HepG2 (cell line): ENCODE results near the gene CUL9. TPM values are rescaled to one million over a fixed set of nuclear protein-coding genes. Genes with fewer than 3 reads are reported as not detected.
A peak's percentile ranks its signal among the peaks of the same experiment; 100 is the strongest.

ENCODE experiments used
- ATAC-seq: fragments of 200-7000 bp; cut with Tn5 transposase; 3 replicates; pipeline ENCODE4 v1.9.1; 2020; ENCODE audit warnings: mild to moderate bottlenecking, moderate library complexity
- BruUV-seq: library from RNA; stranded (reverse); fragments of 400-500 nt; replicated peaks from 2 replicates; lab custom pipeline; 2021; lab: Mats Ljungman, UMichigan
- CTCF ChIA-PET: fragments of 300-600 bp; formaldehyde crosslinking; extraction: SDS; loops from one replicate; lab custom pipeline; 2021; ENCODE audit warnings: low total read pairs, inconsistent platforms, low intra/inter-chr PET ratio; lab: Yijun Ruan, JAX
- POLR2A ChIA-PET: fragments of 350-600 bp; sonication (Branson Sonifier 250); formaldehyde crosslinking; loops from one replicate; lab custom pipeline; 2020; ENCODE audit warnings: antibody characterized with exemption, inconsistent platforms; lab: Yijun Ruan, JAX
- DNase-seq: peaks from one replicate; pipeline ENCODE4 v3.0.0-alpha.2; 2015; ENCODE audit warnings: low spot score
- FAIRE-seq: peaks from 3 replicates; lab custom pipeline; 2011; peaks lifted over from hg19 to GRCh38; lab: Jason Lieb, UNC
- H2AFZ ChIP-seq: one replicate; pipeline ENCODE4 v1.6.1; 2011; ENCODE audit warnings: low read length, inconsistent platforms
- H3K27ac ChIP-seq: fragments of 300-600 bp; 3 replicates; pipeline ENCODE4 v1.8.0; 2011; ENCODE audit warnings: mixed run types, mild to moderate bottlenecking, mixed read lengths, low read length, inconsistent platforms; ENCODE audit not compliant: insufficient read depth; ENCODE audit errors: extremely low read length
- H3K27me3 ChIP-seq, 2 experiments: fragments of 200-600 bp in 1 of 2; 2 replicates in 1 of 2; 3 replicates in 1 of 2; pipeline versions ENCODE4 v1.6.0 to v1.8.0; 2011; ENCODE audit warnings: low read length in 2 of 2, mild to moderate bottlenecking in 2 of 2, moderate library complexity in 2 of 2, inconsistent platforms in 1 of 2; ENCODE audit not compliant: insufficient read depth in 2 of 2, control insufficient read depth in 1 of 2
- H3K36me3 ChIP-seq, 2 experiments: fragments of 200-600 bp in 1 of 2; replicated peaks in 1 of 2; 2 replicates in 1 of 2; 3 replicates in 1 of 2; pipeline versions ENCODE4 v1.5.1 to v1.8.0; 2011; ENCODE audit warnings: low read length in 2 of 2, inconsistent platforms in 1 of 2; ENCODE audit not compliant: insufficient read depth in 2 of 2, control insufficient read depth in 1 of 2
- H3K4me1 ChIP-seq: 2 replicates; pipeline ENCODE4 v1.5.1; 2012; ENCODE audit warnings: low read length, inconsistent platforms; ENCODE audit not compliant: insufficient read depth
- H3K4me2 ChIP-seq: 2 replicates; pipeline ENCODE4 v1.6.0; 2011; ENCODE audit warnings: low read depth, low read length, inconsistent platforms
- H3K4me3 ChIP-seq, 3 experiments: fragments of 200-600 bp in 1 of 3; sonication (generic), shearing (Covaris generic) in 1 of 3; replicated peaks in 1 of 3; 2 replicates each; pipeline ENCODE4 v1.5.1; 2011 to 2016; ENCODE audit warnings: low read length in 3 of 3, inconsistent platforms in 2 of 3, low read depth in 2 of 3, mild to moderate bottlenecking in 2 of 3, control low read depth in 1 of 3, mixed read lengths in 1 of 3; ENCODE audit not compliant: insufficient read depth in 1 of 3
- H3K79me2 ChIP-seq: one replicate; pipeline ENCODE4 v1.6.1; 2011; ENCODE audit warnings: low read length, inconsistent platforms; ENCODE audit not compliant: insufficient read depth
- H3K9ac ChIP-seq: 2 replicates; pipeline ENCODE4 v1.6.0; 2011; ENCODE audit warnings: mild to moderate bottlenecking, low read depth, low read length, inconsistent platforms; ENCODE audit not compliant: insufficient read depth
- H3K9me3 ChIP-seq: 2 replicates; pipeline ENCODE4 v1.5.1; 2012; ENCODE audit warnings: mild to moderate bottlenecking, low read length
- H4K20me1 ChIP-seq: 2 replicates; pipeline ENCODE4 v1.6.0; 2011; ENCODE audit warnings: inconsistent platforms, mild to moderate bottlenecking, low read length, moderate library complexity; ENCODE audit not compliant: insufficient read depth
- HNRNPL ChIP-seq: fragments of 200-400 bp; formaldehyde crosslinking; IDR thresholded peaks from 2 replicates; pipeline ENCODE4 v1.6.1; 2017; ENCODE audit warnings: mild to moderate bottlenecking, low read depth, low read length
- NCOA2 ChIP-seq: sonication (generic); formaldehyde crosslinking; IDR thresholded peaks from 2 replicates; pipeline ENCODE4 v1.8.0; 2022; ENCODE audit warnings: inconsistent platforms
- POLR2AphosphoS2 ChIP-seq: IDR thresholded peaks from 2 replicates; pipeline ENCODE4 v1.6.1; 2011; ENCODE audit warnings: low read depth, low read length, improper control_type of control experiment
- SIN3A ChIP-seq: IDR thresholded peaks from 2 replicates; pipeline ENCODE4 v1.6.1; 2011; ENCODE audit warnings: low read depth, mild to moderate bottlenecking, control low read depth, low read length, borderline replicate concordance
- ZC3H4 ChIP-seq: sonication (generic); formaldehyde crosslinking; IDR thresholded peaks from 2 replicates; pipeline ENCODE4 v1.4.0; 2020; ENCODE audit warnings: missing genetic modification reagents, borderline replicate concordance
- ZNF20 ChIP-seq: sonication (generic); formaldehyde crosslinking; IDR thresholded peaks from 2 replicates; pipeline ENCODE4 v1.4.0; 2020; ENCODE audit warnings: mild to moderate bottlenecking, moderate library complexity, missing genetic modification reagents
- ZSCAN9 ChIP-seq: IDR thresholded peaks from 2 replicates; pipeline ENCODE4 v1.6.1; 2016; ENCODE audit warnings: borderline replicate concordance
- WGBS: methylation state at CpG from one replicate; pipeline ENCODE4 v1.1.6; 2017; ENCODE audit warnings: low lambda C conversion rate; 5-methylcytosine and 5-hydroxymethylcytosine counted together
- in situ Hi-C: cut with HindIII; loops from 2 replicates; pipeline ENCODE4 v1.10.0; 2017; ENCODE audit warnings: low pct_unique_long_range_greater_than_20kb; ENCODE audit not compliant: extremely low pct_ligation_motif_present
- intact Hi-C: fragments of 100-400 bp; cut with micrococcal nuclease; formaldehyde crosslinking; loops from one replicate; pipeline ENCODE4 v1.10.0; 2022; ENCODE audit not compliant: unreplicated experiment
- polyA plus RNA-seq, 8 experiments: library from polyadenylated mRNA; depleted of rRNA in 3 of 8; stranded (reverse) in 7 of 8; unstranded in 1 of 8; fragments of >200 nt; fragmentation: Illumina TruSeq in 4 of 8; extraction: Trizol in 4 of 8; gene quantifications; 2 replicates each; pipeline versions ENCODE4 v1.2.1 to v1.2.3, GENCODE V29; 2011 to 2016; ENCODE audit warnings: low read depth in 4 of 8, missing spikeins in 1 of 8, mixed read lengths in 1 of 8; ENCODE audit not compliant: insufficient read depth in 1 of 8
- total RNA-seq, 5 experiments: library from RNA; depleted of rRNA; stranded (reverse); fragments of >200 nt; fragmentation: Illumina TruSeq; extraction: Trizol; gene quantifications; 2 replicates each; pipeline ENCODE4 v1.2.3, GENCODE V29; 2016; ENCODE audit warnings: low read depth in 1 of 5
- TF ChIP-seq, protein P1 (sequence below): fragments of 450-650 bp; IDR thresholded peaks from 2 replicates; pipeline ENCODE4 v1.6.1; 2016
- TF ChIP-seq, protein P2 (sequence below): sonication (generic); formaldehyde crosslinking; IDR thresholded peaks from 2 replicates; pipeline ENCODE4 v1.4.0; 2020; ENCODE audit warnings: missing genetic modification reagents, mild to moderate bottlenecking, borderline replicate concordance

Gene CUL9
- total and polyA plus RNA-seq, 2 of the 13 experiments (the other 11 are each of a cell fraction or from before 2014, with no cell fraction given), result 11.4 to 13.7 TPM

DNA sequence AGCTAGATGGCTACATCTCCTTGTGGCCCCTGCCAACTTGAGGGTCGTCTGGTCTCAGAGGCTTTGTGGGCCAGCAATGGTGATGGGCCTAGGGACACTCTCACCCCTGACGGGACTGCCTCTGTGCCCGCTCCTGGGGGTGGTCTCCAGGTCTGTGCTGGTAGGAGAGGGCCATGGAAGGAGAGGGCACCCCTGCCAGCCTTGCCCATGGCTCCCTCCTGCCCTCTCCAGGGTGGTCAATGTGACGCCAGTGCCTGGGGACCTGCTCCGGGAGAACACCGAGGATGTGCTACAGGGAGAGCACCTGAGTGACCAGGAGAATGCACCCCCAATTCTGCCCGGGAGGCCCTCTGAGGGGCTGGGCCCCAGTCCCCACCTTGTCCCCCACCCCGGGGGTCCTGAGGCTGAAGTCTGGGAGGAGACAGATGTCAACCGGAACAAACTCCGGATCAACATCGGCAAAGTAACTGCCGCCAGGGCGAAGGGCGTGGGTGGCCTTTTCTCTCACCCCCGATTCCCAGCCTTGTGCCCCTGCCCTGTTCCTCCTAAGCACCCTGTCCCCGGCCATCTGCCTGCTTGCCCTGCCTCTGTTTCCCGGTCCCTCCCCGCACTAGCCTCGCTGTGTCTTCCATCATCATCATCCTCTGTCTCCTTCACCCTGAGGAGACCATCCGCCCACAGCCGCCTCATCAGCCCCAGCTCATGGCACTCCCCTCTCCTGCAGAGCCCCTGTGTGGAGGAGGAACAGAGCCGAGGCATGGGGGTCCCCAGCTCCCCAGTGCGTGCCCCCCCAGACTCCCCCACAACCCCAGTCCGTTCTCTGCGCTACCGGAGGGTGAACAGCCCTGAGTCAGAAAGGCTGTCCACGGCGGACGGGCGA lies 77.1 kb downstream of the CUL9 start:
- no peaks in the 10 kb centered on the region for H3K9me3 ChIP-seq
- H3K36me3 ChIP-seq, result no peaks in the 10 kb centered on the region
- peaks cover 7 to 39% of the 10 kb centered on the region in 2 experiments for H3K27me3 ChIP-seq
- no peak overlapping the region for H3K4me2 ChIP-seq
- no peak overlapping the region for H3K9ac ChIP-seq
- no peak overlapping the region for H2AFZ ChIP-seq
- ChIA-PET CTCF (no interaction called here), POLR2A (interaction anchor here (0.7 to 1.3 kb wide), 3 partner anchors 11 to 199 kb away, joined by 3 to 4 read pairs (median 3); partner anchors contain the start of gene ABCC10)
- no TSS peak for BruUV-seq
- 72% methylated on average over 27 of the region's 30 CpGs for WGBS
- in situ Hi-C loops (no loop called here), intact Hi-C loops (no loop called here)
- no peak overlapping the region for H3K27ac ChIP-seq
- H3K79me2 ChIP-seq, result no peaks in the 10 kb centered on the region
- H3K4me3 ChIP-seq, result no peak overlapping the region
- peaks cover 58% of the 10 kb centered on the region for H3K4me1 ChIP-seq
- ATAC-seq (no peak), DNase-seq (no peak), FAIRE-seq (no peak)
- no peak for TF ChIP-seq SIN3A
- no peak for TF ChIP-seq ZNF20 (CRISPR knock-in tag)
- TF ChIP-seq HNRNPL, result 0 out of 2 replicates have a peak, but pooled peaks have one; percentile 58
- TF ChIP-seq NCOA2 (CRISPR knock-in tag), result no peak
- H4K20me1 ChIP-seq, result no peaks in the 10 kb centered on the region

DNA sequence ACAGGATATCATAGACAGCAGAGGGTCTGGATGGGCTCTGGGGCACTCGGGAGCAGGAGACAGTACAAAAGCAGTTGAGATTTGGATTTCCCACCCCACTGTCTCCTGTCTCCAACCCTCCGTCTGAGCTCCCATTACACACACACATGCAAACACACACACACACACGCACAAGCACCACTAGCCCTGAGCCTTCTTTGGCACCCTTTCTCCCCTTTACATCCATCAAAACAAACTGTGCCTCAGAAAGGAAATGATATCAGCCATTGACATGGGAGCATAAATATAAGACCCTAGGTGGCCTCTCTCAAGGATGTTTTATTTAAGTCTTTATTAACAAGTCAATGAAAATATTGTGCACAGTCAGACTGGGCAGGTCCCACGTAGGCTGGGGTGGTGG lies 78.8 kb downstream of the CUL9 start:
- in situ Hi-C loops, result loop anchor here (5.0 kb wide), 3 partner anchors 72 to 237 kb away; no protein-coding TSS in a partner anchor
- 44% methylated on average over 4 of the region's 4 CpGs for WGBS
- no peaks in the 10 kb centered on the region for H3K9me3 ChIP-seq
- no peak overlapping the region for H3K4me3 ChIP-seq
- peaks cover 64% of the 10 kb centered on the region for H3K4me1 ChIP-seq
- no peaks in the 10 kb centered on the region for H3K36me3 ChIP-seq
- no peak overlapping the region for H3K9ac ChIP-seq
- H3K27me3 ChIP-seq, result peaks cover 4 to 22% of the 10 kb centered on the region in 2 experiments
- H3K4me2 ChIP-seq, result no peak overlapping the region
- FAIRE-seq, result no peak
- no peaks in the 10 kb centered on the region for H4K20me1 ChIP-seq
- CTCF ChIA-PET, result no interaction called here
- DNase-seq, result no peak
- H2AFZ ChIP-seq, result no peak overlapping the region
- POLR2A ChIA-PET, result interaction anchor here (1.9 kb wide), 1 partner anchor 32 kb away, joined by 6 read pairs; the partner anchor contains the start of gene DNPH1
- no TSS peak for BruUV-seq
- no peak for ATAC-seq
- intact Hi-C loops, result loop anchor here (5.0 to 10.0 kb wide), 3 partner anchors 164 to 247 kb away; partner anchors contain the start of gene ABCC10
- no peaks in the 10 kb centered on the region for H3K79me2 ChIP-seq
- H3K27ac ChIP-seq, result no peak overlapping the region
- TF ChIP-seq POLR2AphosphoS2 (no peak), ZSCAN9 (CRISPR knock-in tag) (no peak), ZC3H4 (CRISPR knock-in tag) (no peak)
- TF ChIP-seq, protein P1, sequence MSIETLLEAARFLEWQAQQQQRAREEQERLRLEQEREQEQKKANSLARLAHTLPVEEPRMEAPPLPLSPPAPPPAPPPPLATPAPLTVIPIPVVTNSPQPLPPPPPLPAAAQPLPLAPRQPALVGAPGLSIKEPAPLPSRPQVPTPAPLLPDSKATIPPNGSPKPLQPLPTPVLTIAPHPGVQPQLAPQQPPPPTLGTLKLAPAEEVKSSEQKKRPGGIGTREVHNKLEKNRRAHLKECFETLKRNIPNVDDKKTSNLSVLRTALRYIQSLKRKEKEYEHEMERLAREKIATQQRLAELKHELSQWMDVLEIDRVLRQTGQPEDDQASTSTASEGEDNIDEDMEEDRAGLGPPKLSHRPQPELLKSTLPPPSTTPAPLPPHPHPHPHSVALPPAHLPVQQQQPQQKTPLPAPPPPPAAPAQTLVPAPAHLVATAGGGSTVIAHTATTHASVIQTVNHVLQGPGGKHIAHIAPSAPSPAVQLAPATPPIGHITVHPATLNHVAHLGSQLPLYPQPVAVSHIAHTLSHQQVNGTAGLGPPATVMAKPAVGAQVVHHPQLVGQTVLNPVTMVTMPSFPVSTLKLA, result 0 out of 2 replicates have a peak, but pooled peaks have one; percentile 5
- TF ChIP-seq, protein P2, sequence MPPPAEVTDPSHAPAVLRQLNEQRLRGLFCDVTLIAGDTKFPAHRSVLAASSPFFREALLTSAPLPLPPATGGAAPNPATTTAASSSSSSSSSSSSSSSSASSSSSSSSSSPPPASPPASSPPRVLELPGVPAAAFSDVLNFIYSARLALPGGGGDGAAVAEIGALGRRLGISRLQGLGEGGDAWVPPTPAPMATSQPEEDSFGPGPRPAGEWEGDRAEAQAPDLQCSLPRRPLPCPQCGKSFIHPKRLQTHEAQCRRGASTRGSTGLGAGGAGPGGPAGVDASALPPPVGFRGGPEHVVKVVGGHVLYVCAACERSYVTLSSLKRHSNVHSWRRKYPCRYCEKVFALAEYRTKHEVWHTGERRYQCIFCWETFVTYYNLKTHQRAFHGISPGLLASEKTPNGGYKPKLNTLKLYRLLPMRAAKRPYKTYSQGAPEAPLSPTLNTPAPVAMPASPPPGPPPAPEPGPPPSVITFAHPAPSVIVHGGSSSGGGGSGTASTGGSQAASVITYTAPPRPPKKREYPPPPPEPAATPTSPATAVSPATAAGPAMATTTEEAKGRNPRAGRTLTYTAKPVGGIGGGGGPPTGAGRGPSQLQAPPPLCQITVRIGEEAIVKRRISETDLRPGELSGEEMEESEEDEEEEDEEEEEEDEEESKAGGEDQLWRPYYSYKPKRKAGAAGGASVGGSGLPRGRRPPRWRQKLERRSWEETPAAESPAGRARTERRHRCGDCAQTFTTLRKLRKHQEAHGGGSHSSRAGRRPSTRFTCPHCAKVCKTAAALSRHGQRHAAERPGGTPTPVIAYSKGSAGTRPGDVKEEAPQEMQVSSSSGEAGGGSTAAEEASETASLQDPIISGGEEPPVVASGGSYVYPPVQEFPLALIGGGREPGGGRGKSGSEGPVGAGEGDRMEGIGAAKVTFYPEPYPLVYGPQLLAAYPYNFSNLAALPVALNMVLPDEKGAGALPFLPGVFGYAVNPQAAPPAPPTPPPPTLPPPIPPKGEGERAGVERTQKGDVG, result 0 out of 2 replicates have a peak, but pooled peaks have one; percentile 37
